ENCODE measurements around the gene SLC35E2B. TPM values are rescaled to one million over a fixed set of nuclear protein-coding genes. Genes with fewer than 3 reads are reported as not detected.
"Not testable (repeated sequence)": the region's sequence is repeated elsewhere in the genome, so short reads cannot be mapped to it uniquely, and the experiment has no call there.

SLC35E2B gene
- polyA plus RNA-seq (2012; ENCODE audit: missing spikeins), result 20.3 TPM

GRCh38 chr1:1692714-1693647, at the start of gene SLC35E2B:
TSS of gene SLC35E2B (minus strand) at chr1:1692795. CDS start at chr1:1676699, 16,096 bp downstream.
- peak; percentile 99 for FAIRE-seq
- DNase-seq (ENCODE audit: insufficient read length), result not testable (repeated sequence)

GRCh38 chr1:1741013-1741412, 48.4 kb upstream of the SLC35E2B start:
- FAIRE-seq; DNase-seq (ENCODE audit: insufficient read length): not testable (repeated sequence)

- not testable (repeated sequence) for FAIRE-seq; DNase-seq (ENCODE audit: insufficient read length)
Observed at GRCh38 chr1:1738799-1739337, 46.3 kb upstream of the SLC35E2B start.

GRCh38 chr1:1737675-1738590, 45.3 kb upstream of the SLC35E2B start:
- DNase-seq (ENCODE audit: insufficient read length), result not testable (repeated sequence)

GRCh38 chr1:1732381-1732780, 39.8 kb upstream of the SLC35E2B start:
- no peak for FAIRE-seq
- no peak for DNase-seq (ENCODE audit: insufficient read length)
- TF ChIP-seq POLR2A (IDR thresholded peaks at IDR 0.05; ENCODE audit: low read depth, low read length) (no peak), TAF1 (IDR thresholded peaks at IDR 0.05; ENCODE audit: borderline replicate concordance, low read depth, low read length) (no peak), POLR2AphosphoS5 (IDR thresholded peaks at IDR 0.05; ENCODE audit: low read depth, low read length) (no peak)

More at GRCh38 chr1:1737675-1738590, 45.3 kb upstream of the SLC35E2B start:
- FAIRE-seq, result not testable (repeated sequence)

GRCh38 chr1:1730870-1731269, 38.3 kb upstream of the SLC35E2B start:
- no peak for DNase-seq (ENCODE audit: insufficient read length)
- TF ChIP-seq POLR2AphosphoS5 (IDR thresholded peaks at IDR 0.05; ENCODE audit: low read depth, low read length), result no peak

GRCh38 chr1:1730230-1730629, 37.6 kb upstream of the SLC35E2B start:
- not testable (repeated sequence) for FAIRE-seq

More at GRCh38 chr1:1730870-1731269, 38.3 kb upstream of the SLC35E2B start:
- FAIRE-seq, result no peak

GRCh38 chr1:1729116-1729816, 36.7 kb upstream of the SLC35E2B start:
- DNase-seq (ENCODE audit: insufficient read length); FAIRE-seq: not testable (repeated sequence)

More at GRCh38 chr1:1730230-1730629, 37.6 kb upstream of the SLC35E2B start:
- DNase-seq (ENCODE audit: insufficient read length), result not testable (repeated sequence)

- FAIRE-seq; DNase-seq (ENCODE audit: insufficient read length): not testable (repeated sequence)
Observed at GRCh38 chr1:1728308-1729005, 35.9 kb upstream of the SLC35E2B start.

- FAIRE-seq; DNase-seq (ENCODE audit: insufficient read length): not testable (repeated sequence)
Observed at GRCh38 chr1:1727131-1727651, 34.6 kb upstream of the SLC35E2B start.

GRCh38 chr1:1726088-1726487, 33.5 kb upstream of the SLC35E2B start:
- not testable (repeated sequence) for DNase-seq (ENCODE audit: insufficient read length); FAIRE-seq

GRCh38 chr1:1724035-1724864, 31.7 kb upstream of the SLC35E2B start, which contains the start of gene CDK11A:
TSS of gene CDK11A (minus strand) at chr1:1724357. CDS start at chr1:1722818, 1,539 bp downstream.
- DNase-seq (ENCODE audit: insufficient read length) (peak; percentile 86), FAIRE-seq (peak; percentile 90)

Data from GM12892 (cell line).